ENCODE data around the gene ZNF670.

ZNF670 gene

GRCh38 chr1:247112479-247112781 is 33.8 kb upstream of the ZNF670 start:
- Histone ChIP-seq H3K27ac (ENCODE audit: low read length) (no peak overlapping the region), H3K4me2 (ENCODE audit: low read length) (no peak overlapping the region), H3K27me3 (ENCODE audit: low read depth, low read length) (no peaks in the 10 kb centered on the region), H4K20me1 (ENCODE audit: insufficient read depth, low read length) (no peaks in the 10 kb centered on the region), H3K79me2 (ENCODE audit: low read length) (no peaks in the 10 kb centered on the region), H3K4me3 (ENCODE audit: low read length) (no peak overlapping the region), H2AFZ (ENCODE audit: low read depth, low read length) (no peak overlapping the region), H3K9ac (ENCODE audit: low read length) (no peak overlapping the region), H3K36me3 (replicated peaks; ENCODE audit: low read depth, low read length) (no peaks in the 10 kb centered on the region), H3K9me3 (ENCODE audit: insufficient read depth, low read length) (no peaks in the 10 kb centered on the region), H3K4me1 (ENCODE audit: low read length) (no peaks in the 10 kb centered on the region)
- TF ChIP-seq CTCF (IDR thresholded peaks at IDR 0.05; ENCODE audit: low read depth, low read length) (no peak), EZH2phosphoT487 (IDR thresholded peaks at IDR 0.05; ENCODE audit: low read depth) (no peak)

- Histone ChIP-seq H3K4me2 (ENCODE audit: low read length) (no peak overlapping the region), H3K4me1 (ENCODE audit: low read length) (no peaks in the 10 kb centered on the region), H3K9me3 (ENCODE audit: insufficient read depth, low read length) (no peaks in the 10 kb centered on the region), H3K79me2 (ENCODE audit: low read length) (no peaks in the 10 kb centered on the region), H3K9ac (ENCODE audit: low read length) (no peak overlapping the region), H2AFZ (ENCODE audit: low read depth, low read length) (no peak overlapping the region), H4K20me1 (ENCODE audit: insufficient read depth, low read length) (no peaks in the 10 kb centered on the region), H3K4me3 (ENCODE audit: low read length) (no peak overlapping the region), H3K27me3 (ENCODE audit: low read depth, low read length) (no peaks in the 10 kb centered on the region), H3K27ac (ENCODE audit: low read length) (no peak overlapping the region), H3K36me3 (replicated peaks; ENCODE audit: low read depth, low read length) (no peaks in the 10 kb centered on the region)
- TF ChIP-seq EZH2phosphoT487 (IDR thresholded peaks at IDR 0.05; ENCODE audit: low read depth) (no peak), CTCF (IDR thresholded peaks at IDR 0.05; ENCODE audit: low read depth, low read length) (no peak)
Observed at GRCh38 chr1:247111700-247112478, 33.3 kb upstream of the ZNF670 start.

GRCh38 chr1:247111259-247111699 is 32.7 kb upstream of the ZNF670 start:
- Histone ChIP-seq H3K4me1 (ENCODE audit: low read length) (no peaks in the 10 kb centered on the region), H2AFZ (ENCODE audit: low read depth, low read length) (no peak overlapping the region), H3K9me3 (ENCODE audit: insufficient read depth, low read length) (no peaks in the 10 kb centered on the region), H3K4me2 (ENCODE audit: low read length) (no peak overlapping the region), H3K9ac (ENCODE audit: low read length) (no peak overlapping the region), H3K4me3 (ENCODE audit: low read length) (no peak overlapping the region), H3K36me3 (replicated peaks; ENCODE audit: low read depth, low read length) (no peaks in the 10 kb centered on the region), H3K27ac (ENCODE audit: low read length) (no peak overlapping the region), H4K20me1 (ENCODE audit: insufficient read depth, low read length) (no peaks in the 10 kb centered on the region), H3K79me2 (ENCODE audit: low read length) (no peaks in the 10 kb centered on the region), H3K27me3 (ENCODE audit: low read depth, low read length) (no peaks in the 10 kb centered on the region)
- TF ChIP-seq EZH2phosphoT487 (IDR thresholded peaks at IDR 0.05; ENCODE audit: low read depth) (no peak), CTCF (IDR thresholded peaks at IDR 0.05; ENCODE audit: low read depth, low read length) (no peak)

GRCh38 chr1:247110627-247111258 is 32.1 kb upstream of the ZNF670 start:
- Histone ChIP-seq H3K4me2 (ENCODE audit: low read length) (no peak overlapping the region), H3K4me1 (ENCODE audit: low read length) (no peaks in the 10 kb centered on the region), H3K9me3 (ENCODE audit: insufficient read depth, low read length) (no peaks in the 10 kb centered on the region), H3K36me3 (replicated peaks; ENCODE audit: low read depth, low read length) (no peaks in the 10 kb centered on the region), H4K20me1 (ENCODE audit: insufficient read depth, low read length) (no peaks in the 10 kb centered on the region), H3K79me2 (ENCODE audit: low read length) (no peaks in the 10 kb centered on the region), H3K4me3 (ENCODE audit: low read length) (no peak overlapping the region), H3K27me3 (ENCODE audit: low read depth, low read length) (no peaks in the 10 kb centered on the region), H2AFZ (ENCODE audit: low read depth, low read length) (no peak overlapping the region), H3K9ac (ENCODE audit: low read length) (no peak overlapping the region), H3K27ac (ENCODE audit: low read length) (no peak overlapping the region)
- TF ChIP-seq EZH2phosphoT487 (IDR thresholded peaks at IDR 0.05; ENCODE audit: low read depth) (no peak), CTCF (IDR thresholded peaks at IDR 0.05; ENCODE audit: low read depth, low read length) (no peak)
